ENCODE results near the gene TBC1D22A. TPM values are rescaled to one million over a fixed set of nuclear protein-coding genes. Genes with fewer than 3 reads are reported as not detected.

Gene TBC1D22A
- total RNA-seq, 1 experiment from 2014 or later, result 12.2 TPM

GRCh38 chr22:46857142-46857884 lies 94.9 kb downstream of the TBC1D22A start:
- no peak for DNase-seq (ENCODE audit: low read depth)

- DNase-seq (ENCODE audit: low read depth), result no peak
These were observed 95.4 kb downstream of the TBC1D22A start for GRCh38 chr22:46857885-46858143.

- no peak for DNase-seq (ENCODE audit: low read depth)
These were observed 95.8 kb downstream of the TBC1D22A start for GRCh38 chr22:46858181-46858771.

- no peak for DNase-seq (ENCODE audit: low read depth)
These were observed 98.1 kb downstream of the TBC1D22A start for GRCh38 chr22:46860562-46860961.

GRCh38 chr22:46861468-46862367 lies 99.3 kb downstream of the TBC1D22A start:
- no peak for DNase-seq (ENCODE audit: low read depth)

GRCh38 chr22:46862418-46863324 lies 100.2 kb downstream of the TBC1D22A start:
- DNase-seq (ENCODE audit: low read depth), result no peak

- no peak for DNase-seq (ENCODE audit: low read depth)
These were observed 101.3 kb downstream of the TBC1D22A start for GRCh38 chr22:46863794-46864193.

- no peak for DNase-seq (ENCODE audit: low read depth)
These were observed 102.0 kb downstream of the TBC1D22A start for GRCh38 chr22:46864314-46865051.

GRCh38 chr22:46865052-46865434 lies 102.6 kb downstream of the TBC1D22A start:
- DNase-seq (ENCODE audit: low read depth), result no peak

- DNase-seq (ENCODE audit: low read depth), result no peak
These were observed 103.2 kb downstream of the TBC1D22A start for GRCh38 chr22:46865642-46866041.

- DNase-seq (ENCODE audit: low read depth), result peak; percentile 83
These were observed 104.1 kb downstream of the TBC1D22A start for GRCh38 chr22:46866591-46866990.

GRCh38 chr22:46867106-46867505 lies 104.7 kb downstream of the TBC1D22A start:
- no peak for DNase-seq (ENCODE audit: low read depth)

GRCh38 chr22:46869329-46869728 lies 106.9 kb downstream of the TBC1D22A start:
- no peak for DNase-seq (ENCODE audit: low read depth)

GRCh38 chr22:46869831-46870441 lies 107.5 kb downstream of the TBC1D22A start:
- DNase-seq (ENCODE audit: low read depth), result no peak

- DNase-seq (ENCODE audit: low read depth), result no peak
These were observed 109.4 kb downstream of the TBC1D22A start for GRCh38 chr22:46871826-46872225.

GRCh38 chr22:46875089-46875488 lies 112.6 kb downstream of the TBC1D22A start:
- DNase-seq (ENCODE audit: low read depth), result no peak

GRCh38 chr22:46876357-46876934 lies 114.0 kb downstream of the TBC1D22A start:
- DNase-seq (ENCODE audit: low read depth), result no peak

- DNase-seq (ENCODE audit: low read depth), result no peak
These were observed 115.9 kb downstream of the TBC1D22A start for GRCh38 chr22:46878191-46878948.

GRCh38 chr22:46879083-46879482 lies 116.6 kb downstream of the TBC1D22A start:
- no peak for DNase-seq (ENCODE audit: low read depth)
